HCT116 (cell line): ENCODE results near the gene CHN1. TPM values are rescaled to one million over a fixed set of nuclear protein-coding genes. Genes with fewer than 3 reads are reported as not detected.

Experiments
- ATAC-seq: fragments of 200-7000 bp; cut with Tn5 transposase; 2 replicates; pipeline ENCODE4 v1.9.1; 2020; ENCODE audit warnings: mild to moderate bottlenecking, moderate library complexity
- BruUV-seq: library from RNA; stranded (reverse); fragments of 400-500 nt; replicated peaks from 2 replicates; lab custom pipeline; 2021; lab: Mats Ljungman, UMichigan
- CTCF ChIA-PET: fragments of 300-600 bp; sonication (Branson Sonifier 250); formaldehyde crosslinking; loops from one replicate; lab custom pipeline; 2021; ENCODE audit warnings: antibody characterized with exemption; lab: Charles Lee
- POLR2A ChIA-PET: fragments of 300-600, 350-600 bp; sonication (Branson Sonifier 250); formaldehyde crosslinking; loops from one replicate; lab custom pipeline; 2021; ENCODE audit warnings: antibody characterized with exemption; lab: Charles Lee
- RAD21 ChIA-PET, 2 experiments: fragments of 300-600 bp; sonication (Branson Sonifier 250); formaldehyde crosslinking; loops; one replicate each; lab custom pipeline; 2023; ENCODE audit warnings: low total read pairs in 2 of 2; ENCODE audit not compliant: uncharacterized antibody in 2 of 2, unreplicated experiment in 2 of 2, low non-redundant PET in 1 of 2; lab: Charles Lee
- DNase-seq: peaks from one replicate; pipeline ENCODE4 v3.0.0-alpha.2; 2010; ENCODE audit warnings: low read depth, low spot score
- H2AFZ ChIP-seq: fragments of 200-600 bp; shearing (Covaris generic), sonication (generic); 2 replicates; pipeline ENCODE4 v1.6.1; 2017; ENCODE audit warnings: low read depth, mixed run types, mixed read lengths, antibody characterized with exemption, low read length; ENCODE audit not compliant: poor library complexity, severe bottlenecking
- H3K27ac ChIP-seq: 2 replicates; pipeline ENCODE4 v1.5.1; 2012; ENCODE audit warnings: low read depth, low read length
- H3K27me3 ChIP-seq: fragments of 200-600 bp; sonication (generic); 2 replicates; pipeline ENCODE4 v1.6.1; 2016; ENCODE audit warnings: mixed run types, low read length, mixed read lengths; ENCODE audit not compliant: insufficient read depth
- H3K36me3 ChIP-seq, 2 experiments: fragments of 200-500 bp in 1 of 2; fragments of 200-600 bp in 1 of 2; sonication (Bioruptor generic) in 1 of 2; sonication (generic) in 1 of 2; 2 replicates each; pipeline versions ENCODE4 v1.5.1 to v1.6.1; 2014 to 2016; ENCODE audit warnings: low read length in 2 of 2, inconsistent platforms in 1 of 2, mixed read lengths in 1 of 2, mixed run types in 1 of 2; ENCODE audit not compliant: insufficient read depth in 2 of 2, control insufficient read depth in 1 of 2
- H3K4me1 ChIP-seq, 2 experiments: fragments of 200-600 bp in 1 of 2; sonication (generic) in 1 of 2; 2 replicates each; pipeline versions ENCODE4 v1.5.1 to v1.6.1; 2012 to 2017; ENCODE audit warnings: low read length in 2 of 2, inconsistent platforms in 1 of 2, mild to moderate bottlenecking in 1 of 2, mixed read lengths in 1 of 2, mixed run types in 1 of 2, moderate library complexity in 1 of 2; ENCODE audit not compliant: insufficient read depth in 2 of 2, control insufficient read depth in 1 of 2
- H3K4me2 ChIP-seq: fragments of 200-600 bp; sonication (generic); 2 replicates; pipeline ENCODE4 v1.6.1; 2017; ENCODE audit warnings: mixed run types, low read length, mixed read lengths
- H3K4me3 ChIP-seq, 2 experiments: fragments of 200-600 bp in 1 of 2; sonication (generic) in 1 of 2; replicated peaks in 1 of 2; 2 replicates each; pipeline ENCODE4 v1.5.1; 2011 to 2016; ENCODE audit warnings: low read length in 2 of 2, control low read depth in 1 of 2, low read depth in 1 of 2, mild to moderate bottlenecking in 1 of 2, mixed read lengths in 1 of 2, mixed run types in 1 of 2
- H3K79me2 ChIP-seq: fragments of 200-600 bp; sonication (generic); 2 replicates; pipeline ENCODE4 v1.6.1; 2017; ENCODE audit warnings: mild to moderate bottlenecking, mixed run types, low read length, moderate library complexity, mixed read lengths; ENCODE audit not compliant: insufficient read depth
- H3K9ac ChIP-seq: fragments of 200-600 bp; sonication (generic); 2 replicates; pipeline ENCODE4 v1.6.1; 2016; ENCODE audit warnings: low read length, mixed read lengths
- H3K9me2 ChIP-seq: fragments of 200-600 bp; sonication (generic), shearing (Covaris generic); 2 replicates; pipeline ENCODE4 v1.6.1; 2017; ENCODE audit warnings: mixed run types, mild to moderate bottlenecking, moderate library complexity; ENCODE audit not compliant: insufficient read depth
- H3K9me3 ChIP-seq, 2 experiments: fragments of 200-500 bp in 1 of 2; fragments of 200-600 bp in 1 of 2; sonication (Bioruptor generic) in 1 of 2; sonication (generic) in 1 of 2; 2 replicates each; pipeline ENCODE4 v1.6.1; 2014 to 2017; ENCODE audit warnings: low read length in 2 of 2, mixed read lengths in 2 of 2, inconsistent platforms in 1 of 2, low read depth in 1 of 2, mild to moderate bottlenecking in 1 of 2, mixed run types in 1 of 2, moderate library complexity in 1 of 2; ENCODE audit not compliant: control insufficient read depth in 1 of 2, insufficient read depth in 1 of 2
- H4K20me1 ChIP-seq: fragments of 200-600 bp; sonication (generic), shearing (Covaris generic); 2 replicates; pipeline ENCODE4 v1.6.1; 2017; ENCODE audit warnings: mixed run types, mild to moderate bottlenecking, moderate library complexity; ENCODE audit not compliant: insufficient read depth
- CBX3 ChIP-seq: IDR thresholded peaks from 2 replicates; pipeline ENCODE4 v1.6.1; 2012; ENCODE audit warnings: low read depth
- CEBPB ChIP-seq: IDR thresholded peaks from 2 replicates; pipeline ENCODE4 v1.6.1; 2012; ENCODE audit warnings: low read depth
- CTCF ChIP-seq, 3 experiments: fragments of 200-600 bp in 1 of 3; sonication (generic) in 1 of 3; IDR thresholded peaks in 2 of 3; conservative IDR thresholded peaks in 1 of 3; 2 replicates each; pipeline ENCODE4 v1.5.1; 2012 to 2017; ENCODE audit warnings: low read depth in 2 of 3, low read length in 2 of 3, antibody characterized with exemption in 1 of 3, borderline replicate concordance in 1 of 3, control low read depth in 1 of 3, mild to moderate bottlenecking in 1 of 3, mixed read lengths in 1 of 3, mixed run types in 1 of 3, moderate library complexity in 1 of 3; ENCODE audit not compliant: insufficient read depth in 1 of 3
- EZH2phosphoT487 ChIP-seq: fragments of 200-600 bp; IDR thresholded peaks from 2 replicates; pipeline ENCODE4 v1.6.1; 2018; ENCODE audit warnings: antibody characterized with exemption, borderline replicate concordance
- POLR2A ChIP-seq: IDR thresholded peaks from 2 replicates; pipeline ENCODE4 v1.7.0; 2011; ENCODE audit warnings: borderline replicate concordance; ENCODE audit not compliant: insufficient read depth, insufficient read length; ENCODE audit errors: extremely low read depth
- POLR2AphosphoS5 ChIP-seq: IDR thresholded peaks from 2 replicates; pipeline ENCODE4 v1.6.1; 2011; ENCODE audit warnings: mild to moderate bottlenecking, low read depth, low read length, moderate library complexity
- RAD21 ChIP-seq: IDR thresholded peaks from 2 replicates; pipeline ENCODE4 v1.6.1; 2012; ENCODE audit warnings: low read depth, mild to moderate bottlenecking
- REST ChIP-seq: IDR thresholded peaks from 2 replicates; pipeline ENCODE4 v1.6.1; 2012; ENCODE audit warnings: low read depth
- SIN3A ChIP-seq: IDR thresholded peaks from 2 replicates; pipeline ENCODE4 v1.6.1; 2012; ENCODE audit warnings: low read depth
- SP1 ChIP-seq: IDR thresholded peaks from 2 replicates; pipeline ENCODE4 v1.6.1; 2012; ENCODE audit warnings: low read depth
- TCF7L2 ChIP-seq: IDR thresholded peaks from 2 replicates; pipeline ENCODE4 v1.7.0; 2011; ENCODE audit warnings: borderline replicate concordance, inconsistent platforms; ENCODE audit not compliant: insufficient read depth, insufficient read length; ENCODE audit errors: extremely low read depth
- YY1 ChIP-seq: IDR thresholded peaks from 2 replicates; pipeline ENCODE4 v1.6.1; 2011; ENCODE audit warnings: low read length, low read depth, moderate library complexity, mild to moderate bottlenecking; ENCODE audit not compliant: insufficient replicate concordance; ENCODE audit errors: extremely low read depth
- ZFX ChIP-seq: fragments of 450-650 bp; IDR thresholded peaks from 2 replicates; pipeline ENCODE4 v1.6.1; 2017
- intact Hi-C: fragments of 100-400 bp; cut with micrococcal nuclease; formaldehyde crosslinking; loops from 2 replicates; pipeline ENCODE4 v1.10.0; 2022
- total RNA-seq: library from RNA; stranded (reverse); gene quantifications from one replicate; pipeline ENCODE4 v1.2.1, GENCODE V29; 2021; ENCODE audit not compliant: unreplicated experiment

CHN1 gene
- total RNA-seq, 1 experiment from 2014 or later = 3.6 TPM

DNA sequence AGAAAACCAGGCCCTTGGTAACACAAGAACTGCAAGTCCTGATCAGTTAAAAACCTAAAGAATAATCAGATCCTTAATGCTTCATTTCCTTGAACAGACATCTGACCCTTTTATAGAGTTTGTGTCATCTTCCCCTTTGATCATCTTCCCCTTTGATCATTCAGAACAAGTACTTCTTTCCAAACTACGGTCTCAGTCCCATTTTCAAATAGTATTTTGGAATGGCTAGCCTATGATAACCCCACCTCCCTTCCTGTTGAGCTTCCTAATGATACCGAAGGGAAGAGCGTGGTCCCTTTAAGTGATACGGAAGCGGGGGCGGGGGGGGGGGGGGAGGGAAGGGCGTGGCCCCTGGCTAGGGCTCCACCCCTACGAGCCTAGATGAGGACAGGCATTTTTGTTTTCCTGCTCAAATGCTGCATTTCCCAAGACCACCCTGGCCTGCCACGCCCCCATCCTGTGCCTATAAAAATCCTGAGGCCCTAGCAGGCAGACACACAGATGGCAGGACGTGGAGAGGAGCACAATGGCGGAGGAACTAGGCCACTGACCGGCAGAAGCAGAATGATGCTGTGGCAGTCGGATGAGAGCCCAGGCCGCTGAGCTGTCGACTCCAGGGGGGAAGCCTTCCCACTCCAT lies 216.8 kb downstream of the CHN1 start (continued):
- TF ChIP-seq REST (no peak), SP1 (peak; percentile 20; the same call in 1 of the 2 replicates), CTCF (IDR thresholded peaks at IDR 0.05 in 2 of 3, conservative IDR thresholded peaks at IDR 0.05 in 1 of 3; ENCODE audit: borderline replicate concordance in 1 of 3, insufficient read depth in 1 of 3, low read depth in 2 of 3, low read length in 2 of 3) (no peak), CBX3 (no peak), EZH2phosphoT487 (no peak)

DNA sequence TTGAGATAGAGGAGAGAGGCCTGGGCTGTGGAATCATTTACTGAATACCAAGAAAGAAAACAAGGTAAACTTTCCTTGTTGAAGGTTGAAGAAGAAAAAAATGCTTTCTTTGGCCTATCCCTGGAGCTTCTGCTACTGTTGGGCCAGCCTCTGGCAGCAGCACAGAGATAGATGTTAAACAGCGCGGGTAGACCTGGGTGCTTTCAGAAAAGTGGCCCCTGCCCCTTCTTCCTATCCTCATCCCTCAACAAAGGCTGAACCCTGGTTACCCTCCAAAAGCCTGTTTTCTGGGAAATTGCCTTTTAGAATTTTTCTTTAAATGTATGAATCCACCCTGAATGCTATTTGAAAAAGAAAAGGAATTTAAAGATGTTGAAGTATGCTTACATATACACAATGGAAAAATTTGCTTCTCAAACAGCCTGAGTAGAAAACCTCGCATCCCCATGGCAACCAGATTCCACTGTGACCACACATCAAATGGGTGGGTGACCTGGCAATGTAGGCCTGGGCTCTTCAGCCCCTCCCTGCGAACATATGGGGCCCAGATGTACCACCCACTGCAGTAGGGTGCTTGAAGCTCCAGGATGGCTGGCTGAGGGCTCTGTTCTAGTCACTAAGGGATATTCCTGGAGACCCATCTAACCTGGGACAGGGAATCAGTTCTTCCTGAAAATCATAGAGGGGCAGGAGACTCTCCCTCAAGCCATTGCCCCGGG lies 217.5 kb downstream of the CHN1 start:
- CTCF ChIA-PET = interaction anchor here (0.6 to 1.4 kb wide), 2 partner anchors 16 to 217 kb away, joined by 3 to 4 read pairs; partner anchors contain the start of gene CHN1
- H3K9ac ChIP-seq = no peak overlapping the region
- no peaks in the 10 kb centered on the region for H3K9me2 ChIP-seq
- no peaks in the 10 kb centered on the region for H4K20me1 ChIP-seq
- H3K27me3 ChIP-seq = no peaks in the 10 kb centered on the region
- no peaks in the 10 kb centered on the region for H3K79me2 ChIP-seq
- peaks cover 10 to 14% of the 10 kb centered on the region in 2 experiments; a peak in 3 of 4 replicates for H3K4me1 ChIP-seq
- BruUV-seq = no TSS peak
- POLR2A ChIA-PET = interaction anchor here (0.6 kb wide), 5 partner anchors 25 to 286 kb away, joined by 3 to 5 read pairs (median 4); no protein-coding TSS in a partner anchor
- H3K4me3 ChIP-seq = no peak overlapping the region
- H3K9me3 ChIP-seq = no peaks in the 10 kb centered on the region
- ATAC-seq = peak; percentile 38
- peak overlapping the region; percentile 36 for H2AFZ ChIP-seq
- RAD21 ChIA-PET = no interaction called here
- DNase-seq = no peak
- H3K27ac ChIP-seq = no peak overlapping the region
- no peaks in the 10 kb centered on the region for H3K36me3 ChIP-seq
- H3K4me2 ChIP-seq = peak overlapping the region; percentile 42
- intact Hi-C loops = no loop called here
- TF ChIP-seq POLR2A = no peak
- no peak for TF ChIP-seq RAD21
- TF ChIP-seq SIN3A = no peak
- TF ChIP-seq ZFX = no peak
- no peak for TF ChIP-seq CEBPB
- TF ChIP-seq POLR2AphosphoS5 = no peak
- TF ChIP-seq TCF7L2 = no peak
- no peak for TF ChIP-seq CBX3
- TF ChIP-seq REST = no peak
- TF ChIP-seq YY1 = no peak
